Colonic mucosa (tissue), 4 donors: ENCODE results near the gene PCYT1A. TPM values are rescaled to one million over a fixed set of nuclear protein-coding genes. Genes with fewer than 3 reads are reported as not detected.

ENCODE experiments used
- DNase-seq: peaks from one replicate; pipeline ENCODE4 v3.0.0-alpha.2; 2020
- H3K27ac ChIP-seq: fragments of 200-600 bp; one replicate; pipeline ENCODE4 v1.8.0; 2021
- H3K27me3 ChIP-seq: fragments of 200-600 bp; one replicate; pipeline ENCODE4 v1.8.0; 2021
- H3K36me3 ChIP-seq: fragments of 200-600 bp; one replicate; pipeline ENCODE4 v1.8.0; 2021
- H3K4me1 ChIP-seq: fragments of 200-600 bp; one replicate; pipeline ENCODE4 v1.8.0; 2021; ENCODE audit warnings: mild to moderate bottlenecking
- H3K4me3 ChIP-seq: fragments of 200-600 bp; one replicate; pipeline ENCODE4 v1.8.0; 2021
- H3K9ac ChIP-seq, 2 donors: one replicate each; pipeline ENCODE4 v1.7.0; 2013; ENCODE audit warnings: control low read depth in 2 of 2, low read depth in 2 of 2, low read length in 2 of 2
- H3K9me3 ChIP-seq: fragments of 200-600 bp; one replicate; pipeline ENCODE4 v1.8.0; 2021
- intact Hi-C: fragments of 100-400 bp; cut with DNase I; formaldehyde crosslinking; loops from one replicate; pipeline ENCODE4 v1.14.1; 2022
- total RNA-seq, 2 donors: library from RNA; stranded (reverse); fragmentation: NEBNext Ultra II Directional in 1 of 2; extraction: Animal tissue kit (Norgen Biotek cat#: 25700) in 1 of 2; gene quantifications; one replicate each; pipeline ENCODE4 v1.2.1, GENCODE V29; 2021
- TF ChIP-seq, protein P1 (sequence below): fragments of 200-600 bp; IDR thresholded peaks from one replicate; pipeline ENCODE4 v1.8.0; 2022; ENCODE audit warnings: antibody characterized with exemption, mild to moderate bottlenecking
- donor health status: healthy.
- donor health status: DM: no; HTN: no; CAD: no.
- donor health status: DM: no; HTN: no; CAD: no.

Gene PCYT1A
- total RNA-seq, 2 donors from 2014 or later: 56.1 to 61.5 TPM

DNA sequence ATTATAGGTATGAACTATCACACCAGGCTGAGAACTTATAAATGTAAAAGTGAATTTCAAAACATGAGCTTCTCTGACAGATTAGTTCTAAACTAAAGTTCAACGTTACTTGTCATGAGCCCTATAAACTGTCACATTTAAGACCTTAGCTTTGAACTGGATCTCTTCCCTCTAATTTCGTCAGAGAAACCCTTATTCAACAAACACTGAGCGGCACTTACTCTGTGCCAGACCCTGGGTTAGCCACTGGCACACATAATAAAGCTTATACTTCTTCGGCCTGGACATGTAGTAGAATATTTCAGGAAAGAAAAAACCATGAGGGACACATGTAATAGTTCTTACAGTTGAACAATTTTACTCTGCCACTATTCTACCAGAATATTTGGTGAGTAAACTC, 5.6 kb downstream of the PCYT1A start:
- TF ChIP-seq, protein P1, sequence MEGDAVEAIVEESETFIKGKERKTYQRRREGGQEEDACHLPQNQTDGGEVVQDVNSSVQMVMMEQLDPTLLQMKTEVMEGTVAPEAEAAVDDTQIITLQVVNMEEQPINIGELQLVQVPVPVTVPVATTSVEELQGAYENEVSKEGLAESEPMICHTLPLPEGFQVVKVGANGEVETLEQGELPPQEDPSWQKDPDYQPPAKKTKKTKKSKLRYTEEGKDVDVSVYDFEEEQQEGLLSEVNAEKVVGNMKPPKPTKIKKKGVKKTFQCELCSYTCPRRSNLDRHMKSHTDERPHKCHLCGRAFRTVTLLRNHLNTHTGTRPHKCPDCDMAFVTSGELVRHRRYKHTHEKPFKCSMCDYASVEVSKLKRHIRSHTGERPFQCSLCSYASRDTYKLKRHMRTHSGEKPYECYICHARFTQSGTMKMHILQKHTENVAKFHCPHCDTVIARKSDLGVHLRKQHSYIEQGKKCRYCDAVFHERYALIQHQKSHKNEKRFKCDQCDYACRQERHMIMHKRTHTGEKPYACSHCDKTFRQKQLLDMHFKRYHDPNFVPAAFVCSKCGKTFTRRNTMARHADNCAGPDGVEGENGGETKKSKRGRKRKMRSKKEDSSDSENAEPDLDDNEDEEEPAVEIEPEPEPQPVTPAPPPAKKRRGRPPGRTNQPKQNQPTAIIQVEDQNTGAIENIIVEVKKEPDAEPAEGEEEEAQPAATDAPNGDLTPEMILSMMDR: no peak
- H3K4me1 ChIP-seq: peaks cover 15% of the 10 kb centered on the region
- DNase-seq: no peak

GRCh38 chr3:196280689-196281440, 6.7 kb downstream of the PCYT1A start:
- H3K4me1 ChIP-seq: peaks cover 9% of the 10 kb centered on the region
- H3K4me3 ChIP-seq: no peak overlapping the region
- no peaks in the 10 kb centered on the region for H3K9me3 ChIP-seq
- no peaks in the 10 kb centered on the region for H3K36me3 ChIP-seq
- DNase-seq: no peak
- H3K27ac ChIP-seq: peak overlapping the region; percentile 9
- no peak overlapping the region for H3K9ac ChIP-seq
- TF ChIP-seq, protein P1: no peak
- H3K27me3 ChIP-seq: no peaks in the 10 kb centered on the region
- intact Hi-C loops: no loop called here

More for the DNA sequence above, 5.6 kb downstream of the PCYT1A start:
- Histone ChIP-seq H3K27ac (no peak overlapping the region), H3K36me3 (no peaks in the 10 kb centered on the region), H3K9ac (no peak overlapping the region), H3K9me3 (no peaks in the 10 kb centered on the region), H3K4me3 (no peak overlapping the region), H3K27me3 (no peaks in the 10 kb centered on the region)
- intact Hi-C loops: no loop called here

DNA sequence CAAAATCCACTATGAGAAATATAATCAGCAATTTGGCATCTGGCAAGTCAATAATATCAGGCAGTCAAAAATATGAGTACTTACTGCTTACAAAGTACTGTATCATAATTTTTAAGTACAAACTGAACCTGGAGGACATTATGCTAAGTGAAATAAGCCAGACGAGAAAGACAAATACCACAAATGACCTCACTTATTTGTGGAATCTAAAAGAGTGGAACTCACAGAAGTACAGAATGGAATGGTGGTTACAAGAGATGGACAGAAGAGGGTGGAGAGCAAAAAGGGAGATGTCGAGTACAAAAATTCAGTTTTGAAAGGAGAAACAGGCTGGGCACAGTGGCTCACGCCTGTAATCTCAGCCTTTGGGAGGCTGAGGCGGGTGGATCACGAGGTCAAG, 12.4 kb downstream of the PCYT1A start:
- intact Hi-C loops: no loop called here
- TF ChIP-seq, protein P1: no peak
- Histone ChIP-seq H3K4me3 (no peak overlapping the region), H3K27ac (no peak overlapping the region), H3K4me1 (peaks cover 9% of the 10 kb centered on the region), H3K9me3 (no peaks in the 10 kb centered on the region), H3K27me3 (no peaks in the 10 kb centered on the region), H3K36me3 (no peaks in the 10 kb centered on the region), H3K9ac (no peak overlapping the region)
- no peak for DNase-seq

- intact Hi-C loops: no loop called here
- DNase-seq: no peak
- H3K4me1 ChIP-seq: peaks cover 9% of the 10 kb centered on the region
- no peak overlapping the region for H3K9ac ChIP-seq
- H3K9me3 ChIP-seq: no peaks in the 10 kb centered on the region
- H3K27ac ChIP-seq: peak overlapping the region; percentile 12
- TF ChIP-seq, protein P1: no peak
- H3K27me3 ChIP-seq: no peaks in the 10 kb centered on the region
- H3K4me3 ChIP-seq: no peak overlapping the region
- H3K36me3 ChIP-seq: no peaks in the 10 kb centered on the region
Observed at GRCh38 chr3:196274585-196274984, 12.9 kb downstream of the PCYT1A start.

DNA sequence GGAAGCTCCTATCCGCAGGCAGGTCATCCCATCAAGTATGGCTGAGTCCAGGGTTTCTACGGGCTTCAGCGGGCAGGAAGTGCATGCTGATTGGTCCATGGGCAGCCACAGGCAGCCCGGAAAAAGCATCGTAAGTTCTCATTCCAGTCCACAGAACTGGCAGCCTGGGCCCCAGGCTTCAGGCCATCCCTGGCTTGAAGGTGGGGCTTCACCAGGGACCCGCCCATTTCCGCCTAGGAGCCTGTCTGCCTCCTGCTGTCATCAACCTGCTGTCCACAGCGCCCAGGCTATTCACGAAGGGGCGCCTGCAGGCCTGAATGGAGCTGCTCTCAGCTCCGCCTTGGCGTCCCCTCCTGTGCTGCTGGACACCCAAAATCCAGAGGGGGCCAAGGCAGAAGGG, 13.9 kb downstream of the PCYT1A start:
- TF ChIP-seq, protein P1: no peak
- Histone ChIP-seq H3K4me1 (no peaks in the 10 kb centered on the region), H3K4me3 (no peak overlapping the region), H3K27me3 (no peaks in the 10 kb centered on the region), H3K27ac (no peak overlapping the region), H3K9me3 (no peaks in the 10 kb centered on the region), H3K36me3 (no peaks in the 10 kb centered on the region), H3K9ac (no peak overlapping the region)
- no peak for DNase-seq
- intact Hi-C loops: no loop called here
